K562 (cell line): ENCODE measurements around the gene PLEKHN1. TPM values are rescaled to one million over a fixed set of nuclear protein-coding genes. Genes with fewer than 3 reads are reported as not detected.

Experiments
- ATAC-seq: fragments of 200-7000 bp; cut with Tn5 transposase; 3 replicates; pipeline ENCODE4 v1.9.1; 2020; ENCODE audit warnings: moderate library complexity
- BruUV-seq: library from RNA; stranded (reverse); fragments of 400-500 nt; replicated peaks from 2 replicates; lab custom pipeline; 2021; lab: Mats Ljungman, UMichigan
- CTCF ChIA-PET: fragments of 300-600 bp; formaldehyde crosslinking; extraction: SDS; loops from one replicate; lab custom pipeline; 2021; ENCODE audit warnings: low intra/inter-chr PET ratio; lab: Yijun Ruan, JAX
- POLR2A ChIA-PET: fragments of 300-600, 350-650 bp; sonication (Branson Sonifier 250); formaldehyde crosslinking; extraction: SDS; loops from one replicate; lab custom pipeline; 2021; ENCODE audit warnings: antibody characterized with exemption, inconsistent platforms; lab: Yijun Ruan, JAX
- DNase-seq, 4 experiments: peaks; one replicate each; pipeline versions ENCODE4 v3.0.0 to v3.0.0-alpha.2; 2011 to 2018; ENCODE audit warnings: low spot score in 3 of 4, mixed read lengths in 3 of 4; ENCODE audit errors: extremely low read depth in 1 of 4
- FAIRE-seq: peaks from 2 replicates; lab custom pipeline; 2011; peaks lifted over from hg19 to GRCh38; lab: Jason Lieb, UNC
- H2AFZ ChIP-seq: 2 replicates; pipeline ENCODE4 v1.6.0; 2011; ENCODE audit warnings: low read depth, low read length, control low read depth, inconsistent platforms
- H3K27ac ChIP-seq: fragments of 200-600 bp; 3 replicates; pipeline ENCODE4 v1.8.0; 2011; ENCODE audit warnings: low read depth, mild to moderate bottlenecking, control low read depth, inconsistent platforms, low read length, moderate library complexity, mixed read lengths; ENCODE audit errors: extremely low read depth
- H3K27me3 ChIP-seq, 2 experiments: fragments of 300-600 bp in 1 of 2; 2 replicates in 1 of 2; 3 replicates in 1 of 2; pipeline versions ENCODE4 v1.6.0 to v1.8.0; 2011; ENCODE audit warnings: inconsistent platforms in 2 of 2, low read length in 2 of 2, mild to moderate bottlenecking in 1 of 2, mixed read lengths in 1 of 2, moderate library complexity in 1 of 2; ENCODE audit not compliant: control insufficient read depth in 2 of 2, insufficient read depth in 2 of 2
- H3K36me3 ChIP-seq: fragments of 300-600 bp; 3 replicates; pipeline ENCODE4 v1.8.0; 2011; ENCODE audit warnings: mild to moderate bottlenecking, low read length, inconsistent platforms; ENCODE audit not compliant: control insufficient read depth, insufficient read depth
- H3K4me1 ChIP-seq, 2 experiments: fragments of 200-600 bp in 1 of 2; replicated peaks in 1 of 2; 2 replicates in 1 of 2; 3 replicates in 1 of 2; pipeline versions ENCODE4 v1.5.1 to v1.8.0; 2011; ENCODE audit warnings: inconsistent platforms in 2 of 2, low read length in 2 of 2, mild to moderate bottlenecking in 1 of 2, mixed read lengths in 1 of 2, moderate library complexity in 1 of 2; ENCODE audit not compliant: control insufficient read depth in 2 of 2, insufficient read depth in 2 of 2
- H3K4me2 ChIP-seq: 2 replicates; pipeline ENCODE4 v1.6.1; 2011; ENCODE audit warnings: low read length, control low read depth, inconsistent platforms, mixed read lengths; ENCODE audit not compliant: insufficient read depth
- H3K4me3 ChIP-seq: fragments of 200-600 bp; sonication (generic), shearing (Covaris generic); 2 replicates; pipeline ENCODE4 v1.5.1; 2016; ENCODE audit warnings: control low read depth, inconsistent platforms
- H3K79me2 ChIP-seq: fragments of 200-600 bp; 3 replicates; pipeline ENCODE4 v1.8.0; 2011; ENCODE audit warnings: low read length, inconsistent platforms; ENCODE audit not compliant: control insufficient read depth, insufficient read depth
- H3K9ac ChIP-seq, 2 experiments: 2 replicates each; pipeline versions ENCODE4 v1.6.0 to v1.6.1; 2011; ENCODE audit warnings: low read depth in 2 of 2, low read length in 2 of 2, control low read depth in 1 of 2, inconsistent platforms in 1 of 2, mild to moderate bottlenecking in 1 of 2, mixed read lengths in 1 of 2; ENCODE audit not compliant: insufficient read depth in 1 of 2
- H3K9me1 ChIP-seq: one replicate; pipeline ENCODE4 v1.6.0; 2011; ENCODE audit warnings: inconsistent platforms, mild to moderate bottlenecking, low read length, moderate library complexity; ENCODE audit not compliant: control insufficient read depth, insufficient read depth
- H3K9me3 ChIP-seq: replicated peaks from 2 replicates; pipeline ENCODE4 v1.5.1; 2011; ENCODE audit warnings: low read depth, low read length, inconsistent platforms; ENCODE audit not compliant: control insufficient read depth, insufficient read depth
- H4K20me1 ChIP-seq: replicated peaks from 2 replicates; pipeline ENCODE4 v1.6.1; 2011; ENCODE audit warnings: low read length, inconsistent platforms, mixed read lengths; ENCODE audit not compliant: control insufficient read depth, insufficient read depth
- BMI1 ChIP-seq: fragments of 150-350 bp; IDR thresholded peaks from 2 replicates; pipeline ENCODE4 v1.6.1; 2014; ENCODE audit warnings: low read length
- CCNT2 ChIP-seq: IDR thresholded peaks from 2 replicates; pipeline ENCODE4 v1.6.1; 2011; ENCODE audit warnings: borderline replicate concordance, low read depth, mild to moderate bottlenecking, moderate library complexity, mixed read lengths, low read length; ENCODE audit not compliant: insufficient read length; ENCODE audit errors: extremely low read depth
- CEBPG ChIP-seq, 3 experiments: fragments of 200-800 bp in 1 of 3; sonication (Bioruptor generic) in 1 of 3; sonication (generic) in 1 of 3; formaldehyde crosslinking in 1 of 3; IDR thresholded peaks in 2 of 3; conservative IDR thresholded peaks in 1 of 3; 2 replicates each; pipeline versions ENCODE4 v1.6.1 to v1.8.0; 2016 to 2022; ENCODE audit warnings: missing compliant biosample characterization in 2 of 3, missing genetic modification characterization in 2 of 3, mild to moderate bottlenecking in 1 of 3, missing genetic modification reagents in 1 of 3
- GATAD2B ChIP-seq: fragments of 450-650 bp; IDR thresholded peaks from 2 replicates; pipeline ENCODE4 v1.6.1; 2017; ENCODE audit warnings: mild to moderate bottlenecking, borderline replicate concordance
- HDGF ChIP-seq: fragments of 450-650 bp; IDR thresholded peaks from 2 replicates; pipeline ENCODE4 v1.6.1; 2016
- MEIS2 ChIP-seq: fragments of 450-650 bp; IDR thresholded peaks from 2 replicates; pipeline ENCODE4 v1.6.1; 2014; ENCODE audit warnings: mild to moderate bottlenecking; ENCODE audit not compliant: partially characterized antibody
- NFRKB ChIP-seq: fragments of 450-650 bp; IDR thresholded peaks from 2 replicates; pipeline ENCODE4 v1.6.1; 2016; ENCODE audit warnings: low read depth
- NR2F6 ChIP-seq: fragments of 450-650 bp; formaldehyde crosslinking; IDR thresholded peaks from 2 replicates; pipeline ENCODE4 v1.4.0; 2020; ENCODE audit warnings: mild to moderate bottlenecking
- PRDM10 ChIP-seq: fragments of 450-650 bp; IDR thresholded peaks from 2 replicates; pipeline ENCODE4 v1.6.1; 2018; ENCODE audit not compliant: partially characterized antibody
- SOX6 ChIP-seq: fragments of 450-650 bp; IDR thresholded peaks from 2 replicates; pipeline ENCODE4 v1.6.1; 2014; ENCODE audit warnings: mild to moderate bottlenecking
- XRCC4 ChIP-seq: IDR thresholded peaks from one replicate; pipeline ENCODE4 v1.6.1; 2011; ENCODE audit not compliant: insufficient read depth, insufficient read length; ENCODE audit errors: extremely low read depth
- WGBS: fragments of 100-300 bp; shearing (Covaris generic); methylation state at CpG from one replicate; pipeline ENCODE4 v1.1.6; 2016; ENCODE audit warnings: low coverage, mixed read lengths; ENCODE audit not compliant: insufficient coverage; ENCODE audit errors: missing lambda C conversion rate; 5-methylcytosine and 5-hydroxymethylcytosine counted together
- in situ Hi-C: fragments of 300-500 bp; cut with MboI; formaldehyde crosslinking; loops from 4 replicates; pipeline ENCODE4 v1.15.0; 2018; ENCODE audit warnings: inconsistent platforms, mixed read lengths
- intact Hi-C: fragments of 100-400 bp; cut with micrococcal nuclease; formaldehyde crosslinking; loops from 2 replicates; pipeline ENCODE4 v1.14.2; 2022
- polyA plus RNA-seq, 8 experiments: library from polyadenylated mRNA; depleted of rRNA in 4 of 8; stranded (reverse) in 5 of 8; unstranded in 3 of 8; fragments of >200 nt; fragmentation: Nextera tagmentation in 2 of 8; fragmentation: Illumina TruSeq in 1 of 8; extraction: Ambion mirVana in 2 of 8; extraction: Trizol in 1 of 8; gene quantifications; 2 replicates each; pipeline versions ENCODE4 v1.2.1 to v1.2.3, GENCODE V29; 2011 to 2014; ENCODE audit warnings: inconsistent platforms in 1 of 8, missing spikeins in 1 of 8
- total RNA-seq, 7 experiments: library from RNA; depleted of rRNA in 6 of 7; stranded (reverse); fragments of >200 nt in 6 of 7; fragmentation: Illumina TruSeq in 2 of 7; extraction: Trizol in 2 of 7; gene quantifications; 2 replicates each; pipeline versions ENCODE4 v1.2.1 to v1.2.3, GENCODE V29; 2011 to 2021; ENCODE audit warnings: low replicate concordance in 1 of 7

Gene PLEKHN1
- total and polyA plus RNA-seq, 9 of the 15 experiments (the other 6 are each of a cell fraction or from before 2014, with no cell fraction given) = 0.07 to 1.5 (median 0.13) TPM; not detected in 2

- ATAC-seq (no peak), FAIRE-seq (no peak), DNase-seq (no peak)
- no TSS peak for BruUV-seq
- no peaks in the 10 kb centered on the region for H3K27me3 ChIP-seq
- peaks cover 40% of the 10 kb centered on the region for H3K79me2 ChIP-seq
- peak overlapping the region in 1 of 2 experiments; percentile 43; a peak in 1 of 4 replicates for H3K9ac ChIP-seq
- in situ Hi-C loops (no loop called here), intact Hi-C loops (loop anchor here (5.0 kb wide), 1 partner anchor 37 kb away; no protein-coding TSS in a partner anchor)
- CTCF ChIA-PET = interaction anchor here (1.2 kb wide), 1 partner anchor 41 kb away, joined by 7 read pairs; no protein-coding TSS in a partner anchor
- peaks cover 12% of the 10 kb centered on the region for H3K9me1 ChIP-seq
- H3K27ac ChIP-seq = no peak overlapping the region
- POLR2A ChIA-PET = interaction anchor here (1.3 kb wide), 1 partner anchor 8 kb away, joined by 4 read pairs; no protein-coding TSS in a partner anchor
- H4K20me1 ChIP-seq = peaks cover 22% of the 10 kb centered on the region
- H2AFZ ChIP-seq = no peak overlapping the region
- peaks cover 58% of the 10 kb centered on the region; the same call in 2 of the 3 replicates for H3K36me3 ChIP-seq
- H3K9me3 ChIP-seq = no peaks in the 10 kb centered on the region
- no peak overlapping the region for H3K4me2 ChIP-seq
- no peak overlapping the region for H3K4me3 ChIP-seq
- 88% methylated on average over 15 of the region's 31 CpGs for WGBS
- H3K4me1 ChIP-seq = peaks cover 29 to 79% of the 10 kb centered on the region in 2 experiments
- no peak for TF ChIP-seq NFRKB
- no peak for TF ChIP-seq CCNT2
- TF ChIP-seq GATAD2B = no peak
- TF ChIP-seq MEIS2 = no peak
- no peak for TF ChIP-seq SOX6
- no peak for TF ChIP-seq BMI1
- TF ChIP-seq HDGF = no peak
- TF ChIP-seq XRCC4 = no peak
- TF ChIP-seq CEBPG (CRISPR knock-in tag; IDR thresholded peaks at IDR 0.05) = no peak
- TF ChIP-seq CEBPG (tag; conservative IDR thresholded peaks at IDR 0.05 in 1 of 2, IDR thresholded peaks at IDR 0.05 in 1 of 2) = no peak
- TF ChIP-seq PRDM10 = no peak
- TF ChIP-seq NR2F6 (CRISPR knock-in tag) = no peak
These were observed 58.8 kb downstream of the PLEKHN1 start for GRCh38 chr1:1024771-1025699.
